Sigmoid colon (tissue), 7 donors: ENCODE measurements around the gene TUBGCP6. TPM values are rescaled to one million over a fixed set of nuclear protein-coding genes. Genes with fewer than 3 reads are reported as not detected.

Experiments used
- DNase-seq: peaks from one replicate; pipeline ENCODE4 v3.0.0-alpha.2; 2019
- H3K27ac ChIP-seq, 4 donors: fragments of 200-600 bp; sonication (generic); one replicate each; pipeline ENCODE4 v1.5.1; 2016 to 2019; ENCODE audit warnings: mild to moderate bottlenecking in 1 of 4
- H3K27me3 ChIP-seq, 3 donors: fragments of 200-600 bp; sonication (generic); one replicate each; pipeline ENCODE4 v1.5.1; 2019; ENCODE audit warnings: mild to moderate bottlenecking in 1 of 3
- H3K36me3 ChIP-seq, 4 donors: fragments of 200-600 bp; sonication (generic); one replicate each; pipeline ENCODE4 v1.5.1; 2016 to 2019
- H3K4me1 ChIP-seq, 4 donors: fragments of 200-600 bp; sonication (generic); one replicate each; pipeline ENCODE4 v1.5.1; 2017 to 2019
- H3K4me3 ChIP-seq, 4 donors: fragments of 200-600 bp; sonication (generic); one replicate each; pipeline ENCODE4 v1.5.1; 2017 to 2019; ENCODE audit warnings: mild to moderate bottlenecking in 2 of 4, moderate library complexity in 1 of 4
- H3K9me3 ChIP-seq, 4 donors: fragments of 200-600 bp in 3 of 4; sonication (generic) in 3 of 4; one replicate each; pipeline versions ENCODE4 v1.5.1 to v1.6.1; 2013 to 2019
- EP300 ChIP-seq, 4 donors: sonication (generic); formaldehyde crosslinking; IDR thresholded peaks; one replicate each; pipeline ENCODE4 v1.6.1; 2017; ENCODE audit warnings: antibody characterized with exemption in 4 of 4
- POLR2A ChIP-seq, 2 donors: fragments of 450-650 bp; IDR thresholded peaks; one replicate each; pipeline ENCODE4 v1.6.1; 2016; ENCODE audit warnings: antibody characterized with exemption in 2 of 2, mild to moderate bottlenecking in 2 of 2, moderate library complexity in 2 of 2
- POLR2AphosphoS5 ChIP-seq, 4 donors: sonication (generic); formaldehyde crosslinking; IDR thresholded peaks; one replicate each; pipeline ENCODE4 v1.6.1; 2017; ENCODE audit warnings: antibody characterized with exemption in 4 of 4
- WGBS, 2 donors: extraction: QIAGEN DNeasy Blood & Tissue Kit; methylation state at CpG; one replicate each; pipeline ENCODE4 v1.1.7; 2013; 5-methylcytosine and 5-hydroxymethylcytosine counted together
- intact Hi-C: fragments of 100-400 bp; cut with DNase I; formaldehyde crosslinking; loops from one replicate; pipeline ENCODE4 v1.15.1; 2023
- polyA plus RNA-seq, 3 donors: library from polyadenylated mRNA; stranded (reverse); fragments of 200-250 nt; gene quantifications; one replicate each; pipeline ENCODE4 v1.2.3, GENCODE V29; 2013
- total RNA-seq, 4 donors: library from RNA; depleted of rRNA; stranded (reverse); fragments of >200 nt; gene quantifications; one replicate each; pipeline ENCODE4 v1.1.0, GENCODE V29; 2016
- TF ChIP-seq, protein P1 (sequence below), 4 experiments: fragments of 450-650 bp in 3 of 4; fragments of 200-600 bp in 1 of 4; IDR thresholded peaks; one replicate each; pipeline ENCODE4 v1.5.1; 2016 to 2019; ENCODE audit warnings: antibody characterized with exemption in 4 of 4, mild to moderate bottlenecking in 3 of 4, moderate library complexity in 2 of 4
- donor health status: healthy with polysubstance abuse.
- donor health status: Bipolar disorder and iron deficiency.
- donor health status: healthy.

TUBGCP6 gene
- total and polyA plus RNA-seq, 7 donors, result 4.6 to 67.0 (median 26.4) TPM

DNA sequence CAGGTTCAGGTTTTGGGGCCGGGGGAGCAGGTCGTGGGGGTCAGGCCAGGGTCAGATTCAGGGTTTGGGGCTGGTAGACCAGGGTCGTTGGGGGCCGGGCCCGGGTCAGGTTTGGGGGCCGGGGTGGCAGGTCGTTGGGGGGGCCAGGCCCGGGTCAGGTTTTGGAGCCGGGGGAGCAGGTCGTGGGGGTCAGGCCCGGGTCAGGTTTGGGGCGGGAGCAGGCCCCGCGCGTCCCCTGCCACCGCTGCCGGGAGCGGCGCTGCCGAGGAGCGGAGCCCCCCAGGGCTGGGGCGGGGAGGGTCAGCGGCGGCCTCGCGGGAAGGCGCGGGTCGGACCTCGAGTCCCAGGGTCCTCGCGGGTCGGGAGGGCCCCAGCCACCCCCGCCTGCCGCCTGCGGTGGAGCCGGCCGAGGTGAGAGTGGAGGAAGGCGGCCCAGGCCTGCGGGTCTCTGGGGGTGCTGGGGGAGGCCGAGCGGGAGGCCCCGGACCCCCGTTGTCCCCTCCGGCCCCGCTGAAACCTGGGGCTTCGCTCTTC lies 58.6 kb downstream of the TUBGCP6 start:
- H3K27me3 ChIP-seq, result no peaks in the 10 kb centered on the region
- peaks cover 0 to 62% (median 56%) of the 10 kb centered on the region in 4 donors for H3K4me1 ChIP-seq
- no peak for DNase-seq
- 1 to 2% methylated on average over 47 of the region's 47 CpGs for WGBS, 2 donors
- no peaks in the 10 kb centered on the region for H3K36me3 ChIP-seq
- intact Hi-C loops, result loop anchor here (10.0 kb wide), 2 partner anchors 221 to 261 kb away; partner anchors contain the start of gene PIM3
- peak overlapping the region; percentile 61 to 90 (median 81) for H3K4me3 ChIP-seq
- TF ChIP-seq EP300 (IDR thresholded peaks at IDR 0.05) (no peak), POLR2A (IDR thresholded peaks at IDR 0.05) (no peak), POLR2AphosphoS5 (IDR thresholded peaks at IDR 0.05) (no peak)
- TF ChIP-seq, protein P1, sequence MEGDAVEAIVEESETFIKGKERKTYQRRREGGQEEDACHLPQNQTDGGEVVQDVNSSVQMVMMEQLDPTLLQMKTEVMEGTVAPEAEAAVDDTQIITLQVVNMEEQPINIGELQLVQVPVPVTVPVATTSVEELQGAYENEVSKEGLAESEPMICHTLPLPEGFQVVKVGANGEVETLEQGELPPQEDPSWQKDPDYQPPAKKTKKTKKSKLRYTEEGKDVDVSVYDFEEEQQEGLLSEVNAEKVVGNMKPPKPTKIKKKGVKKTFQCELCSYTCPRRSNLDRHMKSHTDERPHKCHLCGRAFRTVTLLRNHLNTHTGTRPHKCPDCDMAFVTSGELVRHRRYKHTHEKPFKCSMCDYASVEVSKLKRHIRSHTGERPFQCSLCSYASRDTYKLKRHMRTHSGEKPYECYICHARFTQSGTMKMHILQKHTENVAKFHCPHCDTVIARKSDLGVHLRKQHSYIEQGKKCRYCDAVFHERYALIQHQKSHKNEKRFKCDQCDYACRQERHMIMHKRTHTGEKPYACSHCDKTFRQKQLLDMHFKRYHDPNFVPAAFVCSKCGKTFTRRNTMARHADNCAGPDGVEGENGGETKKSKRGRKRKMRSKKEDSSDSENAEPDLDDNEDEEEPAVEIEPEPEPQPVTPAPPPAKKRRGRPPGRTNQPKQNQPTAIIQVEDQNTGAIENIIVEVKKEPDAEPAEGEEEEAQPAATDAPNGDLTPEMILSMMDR (IDR thresholded peaks at IDR 0.05), result no peak
- no peaks in the 10 kb centered on the region for H3K9me3 ChIP-seq
- peak overlapping the region; percentile 64 to 77 (median 76) for H3K27ac ChIP-seq

DNA sequence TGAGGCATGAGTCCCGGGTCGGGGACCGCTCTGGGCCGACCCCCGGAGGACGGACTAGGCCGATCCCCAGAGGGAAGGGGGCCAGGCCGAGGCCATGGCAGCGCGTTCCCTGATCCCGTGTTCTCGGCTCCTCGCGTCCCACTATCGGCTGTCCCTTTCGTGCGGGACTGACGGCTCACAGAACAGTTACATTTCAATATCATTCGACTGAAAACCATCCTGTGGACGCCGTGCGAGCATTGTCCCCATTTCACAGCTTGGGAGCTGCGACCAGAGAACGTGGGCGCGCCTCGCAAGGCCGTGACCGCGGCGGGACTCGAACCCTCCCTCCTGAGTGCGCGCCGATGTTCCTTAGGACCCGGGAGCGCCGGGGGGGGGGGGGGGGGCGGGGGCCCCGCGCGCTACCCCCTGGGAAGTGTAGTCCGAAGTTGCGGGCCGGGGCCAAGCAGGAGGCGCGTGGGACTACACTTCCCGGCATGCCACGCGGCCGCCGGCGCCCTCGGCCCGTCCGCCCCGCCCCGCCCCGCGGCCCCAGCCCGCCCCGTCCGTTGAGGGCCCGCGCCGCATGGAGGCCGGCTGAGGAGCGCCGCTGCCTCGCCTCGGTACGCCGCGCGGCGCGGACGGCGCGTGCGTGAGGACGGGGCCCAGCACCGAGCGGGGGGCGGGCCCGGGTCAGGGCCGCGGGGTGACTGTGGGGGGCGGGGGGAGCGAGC lies 59.3 kb downstream of the TUBGCP6 start, which contains the start of gene TRABD:
TRABD (plus strand) TSS at position 539 of the 713 bp plus-strand sequence. CDS start 7,148 bp downstream, outside the sequence.
- 1 to 2% methylated on average over 86 to 90 of the region's 90 CpGs for WGBS, 2 donors
- Histone ChIP-seq H3K4me1 (peaks cover 0 to 55% (median 50%) of the 10 kb centered on the region in 4 donors), H3K36me3 (no peaks in the 10 kb centered on the region), H3K27me3 (peaks cover 0 to 2% (median 0%) of the 10 kb centered on the region in 3 donors), H3K9me3 (no peaks in the 10 kb centered on the region), H3K27ac (peak within 1 kb of the TSS; percentile 64 to 77 (median 76)), H3K4me3 (peak within 1 kb of the TSS; percentile 61 to 90 (median 81))
- TF ChIP-seq EP300 (IDR thresholded peaks at IDR 0.05) (no peak), POLR2A (IDR thresholded peaks at IDR 0.05) (no peak), POLR2AphosphoS5 (IDR thresholded peaks at IDR 0.05) (no peak)
- TF ChIP-seq, protein P1 (IDR thresholded peaks at IDR 0.05), result no peak
- intact Hi-C loops, result loop anchor here (2.0 to 10.0 kb wide), 3 partner anchors 15 to 261 kb away; partner anchors contain the start of genes PIM3 and SELENOO
- peak; percentile 95 for DNase-seq

DNA sequence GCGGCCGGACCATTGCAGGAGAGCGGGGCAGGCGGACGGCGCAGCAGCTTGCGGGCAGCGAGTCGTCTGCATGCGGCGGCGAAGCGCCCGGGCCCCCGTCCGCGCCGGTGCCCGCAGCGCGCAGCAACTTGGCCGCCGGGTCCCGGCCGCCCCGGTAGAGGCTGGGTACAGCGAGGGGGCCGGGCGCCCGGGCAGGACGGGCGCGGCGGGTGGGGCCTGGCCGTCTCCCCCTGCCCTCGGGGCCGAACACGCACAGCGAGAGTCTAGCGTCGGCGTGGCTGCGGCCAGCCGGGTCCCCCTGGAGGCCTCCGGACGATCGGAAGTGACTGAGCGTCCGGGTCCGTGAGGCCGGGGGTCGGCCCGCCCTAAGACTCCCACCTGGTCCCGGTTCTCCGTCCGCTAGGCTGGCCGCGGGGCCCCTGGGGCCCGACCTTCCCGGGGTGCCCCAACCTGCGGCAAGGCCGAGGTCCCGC lies 59.9 kb downstream of the TUBGCP6 start:
- DNase-seq, result no peak
- TF ChIP-seq POLR2AphosphoS5 (IDR thresholded peaks at IDR 0.05) (no peak), EP300 (IDR thresholded peaks at IDR 0.05) (no peak), POLR2A (IDR thresholded peaks at IDR 0.05) (no peak)
- TF ChIP-seq, protein P1 (IDR thresholded peaks at IDR 0.05), result no peak
- Histone ChIP-seq H3K36me3 (no peaks in the 10 kb centered on the region), H3K4me1 (peaks cover 0 to 49% (median 44%) of the 10 kb centered on the region in 4 donors), H3K27me3 (peaks cover 0 to 8% (median 0%) of the 10 kb centered on the region in 3 donors), H3K9me3 (no peaks in the 10 kb centered on the region), H3K27ac (peak overlapping the region; percentile 38 to 58 (median 42)), H3K4me3 (peak overlapping the region; percentile 31 to 90 (median 81))
- 13 to 45% methylated on average over 63 of the region's 63 CpGs for WGBS, 2 donors
- intact Hi-C loops, result loop anchor here (2.0 to 10.0 kb wide), 3 partner anchors 16 to 260 kb away; partner anchors contain the start of genes PIM3 and SELENOO

DNA sequence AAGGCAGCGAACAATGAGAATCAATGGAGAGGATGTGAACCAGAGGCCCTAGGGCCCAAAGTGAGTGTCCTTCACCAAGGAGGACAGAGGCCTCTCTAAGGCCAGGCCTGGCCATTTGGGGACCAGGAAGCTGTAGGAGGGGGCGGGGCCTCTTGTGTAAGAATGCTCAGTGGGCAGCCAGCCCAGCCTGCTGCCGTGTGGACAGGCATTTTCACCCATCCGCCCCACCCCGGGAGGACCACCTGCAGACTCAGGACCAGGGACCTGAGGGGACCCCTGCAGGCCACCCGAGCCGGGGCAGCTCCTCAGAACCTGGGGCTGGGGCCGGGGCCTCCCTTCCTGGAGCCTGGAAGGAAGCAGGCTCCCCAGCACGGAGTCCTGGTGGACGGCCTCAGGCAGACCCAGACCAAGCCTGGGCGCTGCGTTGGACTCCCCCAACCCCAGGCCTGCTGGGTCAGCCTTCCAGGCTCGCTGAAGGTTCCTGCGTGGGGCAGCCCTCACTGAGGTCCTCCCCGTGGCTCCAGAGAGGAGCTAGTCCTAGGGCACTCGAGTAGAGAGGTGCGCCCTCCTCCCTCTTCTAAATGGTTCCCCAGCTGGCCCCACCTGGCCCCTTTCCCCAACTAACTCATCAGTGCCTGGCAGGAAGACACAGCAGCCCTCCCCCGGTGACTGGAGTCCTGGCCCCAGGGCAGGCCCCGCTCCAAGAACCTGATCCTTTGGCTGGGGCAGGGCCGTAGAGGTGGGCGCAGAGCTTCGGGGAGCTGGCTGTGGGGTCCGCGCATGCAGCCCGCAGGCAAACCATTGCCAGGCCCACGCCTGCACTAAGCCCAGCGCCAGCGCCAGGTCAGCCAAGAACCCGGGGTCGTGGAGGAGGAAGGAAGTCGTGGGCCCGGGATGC lies 60.6 kb downstream of the TUBGCP6 start:
- peak overlapping the region; percentile 38 to 58 (median 42) for H3K27ac ChIP-seq
- WGBS, 2 donors, result 58 to 65% methylated on average over 32 of the region's 32 CpGs
- peaks cover 1 to 14% (median 3%) of the 10 kb centered on the region in 3 donors for H3K27me3 ChIP-seq
- no peaks in the 10 kb centered on the region for H3K9me3 ChIP-seq
- peaks cover 0 to 42% (median 37%) of the 10 kb centered on the region in 4 donors for H3K4me1 ChIP-seq
- H3K36me3 ChIP-seq, result no peaks in the 10 kb centered on the region
- DNase-seq, result peak; percentile 89
- H3K4me3 ChIP-seq, result peak overlapping the region in 3 of 4 donors; percentile 77 to 90 (median 85)
- TF ChIP-seq, protein P1 (IDR thresholded peaks at IDR 0.05), result no peak
- TF ChIP-seq EP300 (IDR thresholded peaks at IDR 0.05) (no peak), POLR2A (IDR thresholded peaks at IDR 0.05) (no peak), POLR2AphosphoS5 (IDR thresholded peaks at IDR 0.05) (no peak)
- intact Hi-C loops, result loop anchor here (2.0 to 10.0 kb wide), 3 partner anchors 17 to 259 kb away; partner anchors contain the start of genes PIM3 and SELENOO
